ENCODE results near the gene NR4A1. TPM values are rescaled to one million over a fixed set of nuclear protein-coding genes. Genes with fewer than 3 reads are reported as not detected.
"Not testable (repeated sequence)": the region's sequence is repeated elsewhere in the genome, so short reads cannot be mapped to it uniquely, and the experiment has no call there.

Gene NR4A1
- total RNA-seq, 1 donor from 2014 or later, result 60.3 TPM

DNA sequence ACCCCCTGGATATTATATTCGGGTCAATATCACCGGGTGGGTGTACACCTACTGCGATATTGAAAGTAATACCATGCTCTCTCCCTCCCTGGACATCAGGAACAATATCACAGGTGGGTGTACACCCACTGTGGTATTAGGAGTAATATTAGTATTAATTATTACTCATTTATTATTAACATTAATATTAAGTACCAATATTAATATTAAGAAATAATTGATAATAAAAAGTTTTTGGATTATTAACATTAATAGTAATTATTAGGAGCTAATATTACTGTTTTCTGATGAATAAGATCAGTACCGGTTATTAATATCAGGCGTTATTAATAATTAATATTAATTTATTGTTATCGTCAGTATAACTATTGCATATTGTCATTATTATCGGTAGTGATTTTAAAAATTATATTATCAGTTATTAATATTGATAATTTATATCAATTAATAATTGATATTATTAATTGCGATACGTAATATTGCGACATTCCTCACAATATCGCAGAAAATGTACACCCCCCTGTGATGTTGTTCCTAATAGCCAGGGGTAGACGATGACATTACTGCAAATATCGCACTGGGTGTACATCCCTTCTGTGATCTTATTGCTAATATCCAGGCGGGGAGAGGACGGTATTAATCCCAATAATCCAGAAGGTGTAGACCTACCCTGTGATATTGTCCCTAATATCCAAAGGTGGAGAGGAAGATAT, 45.2 kb downstream of the NR4A1 start:
- H3K4me3 Mint-ChIP-seq, result no peak overlapping the region
- intact Hi-C loops (cut with micrococcal nuclease), result no loop called here
- DNase-seq (ENCODE audit: low spot score), result no peak
- no peaks in the 10 kb centered on the region for H3K4me1 Mint-ChIP-seq (ENCODE audit: low read depth)
- H3K27me3 Mint-ChIP-seq (ENCODE audit: insufficient read depth), result peaks cover 12% of the 10 kb centered on the region
- H3K27ac Mint-ChIP-seq, result no peak overlapping the region
- H3K36me3 Mint-ChIP-seq (ENCODE audit: low read depth), result no peaks in the 10 kb centered on the region
- no peaks in the 10 kb centered on the region for H3K9me3 Mint-ChIP-seq

DNA sequence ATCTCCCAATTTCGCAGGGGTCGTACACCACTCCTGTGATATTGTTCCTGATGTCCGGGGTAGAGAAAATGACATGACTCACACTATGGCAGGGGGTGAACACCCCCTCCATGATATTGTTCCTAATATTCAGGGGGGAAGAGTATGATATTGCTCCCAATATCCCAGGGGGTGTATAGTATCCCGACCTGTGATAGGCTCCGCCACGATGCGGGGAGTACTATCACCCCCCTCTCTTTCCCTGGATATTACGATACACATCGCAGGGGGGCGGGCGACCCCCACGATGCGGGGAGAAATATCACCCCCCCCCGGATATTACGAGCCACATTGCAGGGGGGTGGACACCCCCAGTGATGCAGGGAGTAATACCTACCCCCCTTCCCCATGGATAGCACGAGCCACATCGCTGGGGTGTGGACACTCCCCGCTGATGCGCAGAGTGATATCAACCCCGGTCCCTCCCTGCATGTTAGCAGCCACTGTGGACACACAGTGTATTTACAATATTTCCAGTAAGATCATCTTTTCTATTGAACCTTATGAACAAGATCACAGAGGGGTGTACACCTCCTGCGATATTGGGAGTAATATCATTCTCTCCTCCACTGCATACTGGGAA, 45.9 kb downstream of the NR4A1 start:
- Mint-ChIP-seq H3K4me3 (no peak overlapping the region), H3K9me3 (no peaks in the 10 kb centered on the region), H3K27ac (no peak overlapping the region), H3K27me3 (ENCODE audit: insufficient read depth) (peaks cover 10% of the 10 kb centered on the region), H3K4me1 (ENCODE audit: low read depth) (no peaks in the 10 kb centered on the region), H3K36me3 (ENCODE audit: low read depth) (no peaks in the 10 kb centered on the region)
- no peak for DNase-seq (ENCODE audit: low spot score)
- intact Hi-C loops (cut with micrococcal nuclease), result no loop called here

DNA sequence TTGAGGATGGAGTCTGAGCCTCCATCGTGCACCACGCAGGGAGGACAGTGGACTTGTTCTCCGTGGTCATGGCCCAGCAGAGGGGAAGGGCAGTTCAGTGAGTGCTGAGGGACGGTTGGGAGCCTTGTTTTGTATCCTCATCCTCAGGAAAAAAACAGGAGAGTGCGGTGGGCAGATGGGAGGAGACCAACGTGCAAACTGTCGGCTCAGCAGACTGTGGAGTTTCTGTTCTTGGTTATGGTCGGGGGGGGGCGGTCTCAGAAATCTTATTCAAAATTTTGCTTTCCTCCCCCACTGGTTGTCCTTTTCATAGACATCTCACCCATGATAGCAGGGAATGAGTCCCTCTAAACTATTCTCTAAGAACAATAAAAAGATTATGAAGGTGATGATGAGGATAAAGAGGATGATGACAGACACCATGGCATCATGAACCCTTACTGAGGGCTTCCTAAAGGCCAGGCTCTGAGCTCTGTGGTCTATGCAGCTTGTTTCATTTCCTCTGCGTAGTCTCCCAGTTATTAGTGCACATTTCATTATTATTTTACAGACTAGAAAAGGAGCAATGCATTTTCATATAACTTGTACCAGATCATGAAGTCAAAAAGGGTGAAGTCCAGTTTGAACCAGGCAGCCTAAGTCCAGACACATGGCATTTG, 53.3 kb downstream of the NR4A1 start:
- H3K4me3 Mint-ChIP-seq; H3K4me1 Mint-ChIP-seq (ENCODE audit: low read depth); H3K9me3 Mint-ChIP-seq; intact Hi-C loops (cut with micrococcal nuclease); H3K36me3 Mint-ChIP-seq (ENCODE audit: low read depth); H3K27ac Mint-ChIP-seq; DNase-seq (ENCODE audit: low spot score): not testable (repeated sequence)
- peaks cover 45% of the 10 kb centered on the region for H3K27me3 Mint-ChIP-seq (ENCODE audit: insufficient read depth)

Other genes with a start within 250 kb of the NR4A1 start
- 0.15 and 0.18 TPM in 2 replicates for gene FIGNL2, start 202.7 kb upstream of the NR4A1 start, total RNA-seq
- gene ANKRD33, start 163.3 kb upstream of the NR4A1 start, total RNA-seq, result not detected in 2 replicates
- not detected in 2 replicates for gene ACVRL1, start 143.9 kb upstream of the NR4A1 start, total RNA-seq
- 11.4 and 12.0 TPM in 2 replicates for gene ACVR1B, start 99.7 kb upstream of the NR4A1 start, total RNA-seq
- gene TAMALIN, start 44.5 kb upstream of the NR4A1 start, total RNA-seq, result 8.9 and 12.8 TPM in 2 replicates
- gene ATG101, start 18.5 kb downstream of the NR4A1 start, total RNA-seq, result 56.2 and 63.3 TPM in 2 replicates
- 0.44 TPM in 1 of 2 replicates, not detected in the other for gene SMIM41, start 28.3 kb downstream of the NR4A1 start, total RNA-seq
- not detected in 2 replicates for gene KRT80, start 140.6 kb downstream of the NR4A1 start, total RNA-seq
- 15.5 and 21.2 TPM in 2 replicates for gene KRT7, start 181.8 kb downstream of the NR4A1 start, total RNA-seq
- gene KRT86, start 223.2 kb downstream of the NR4A1 start, total RNA-seq, result 0.73 and 0.93 TPM in 2 replicates
- not detected in 2 replicates for gene KRT81, start 240.1 kb downstream of the NR4A1 start, total RNA-seq

All from activated T-helper 1 cell treated with anti-CD3 and anti-CD28 coated beads, Interleukin-12 subunit alpha, Interleukin-12 subunit beta, Interleukin-2, Interleukin-4 antibody, amounts not matched to agents 30 ng/mL and 10 ng/mL and 1 ng/mL, durations not matched to agents 14 hours and 24 hours and 36 hours (primary cell).